Measurements from ENCODE around the gene ST3GAL2. TPM values are rescaled to one million over a fixed set of nuclear protein-coding genes. Genes with fewer than 3 reads are reported as not detected.
"Not testable (repeated sequence)": the region's sequence is repeated elsewhere in the genome, so short reads cannot be mapped to it uniquely, and the experiment has no call there.

Gene ST3GAL2
- total and polyA plus RNA-seq, 2 donors from 2014 or later, result 10.6 to 28.6 TPM

- intact Hi-C loops (cut with DNase I), result no loop called here
- FAIRE-seq, result no peak
Measured at GRCh38 chr16:70454222-70455034, 15.5 kb upstream of the ST3GAL2 start, which contains the start of gene FCSK. TSS of gene FCSK (plus strand) at chr16:70454595. CDS start at chr16:70463191, 8,596 bp downstream.

GRCh38 chr16:70453892-70454221 lies 15.0 kb upstream of the ST3GAL2 start:
- intact Hi-C loops (cut with DNase I), result no loop called here
- FAIRE-seq, result no peak
- H3K27ac ChIP-seq (ENCODE audit: low read depth in 2 of 2, low read length in 2 of 2), result peak overlapping the region in 1 of 2 donors; percentile 99
- H3K4me1 ChIP-seq (ENCODE audit: control insufficient read depth in 2 of 3, insufficient read depth in 2 of 3, low read depth in 1 of 3, low read length in 3 of 3), result peaks cover 0 to 11% (median 5%) of the 10 kb centered on the region in 3 donors
- no peak for TF ChIP-seq CTCF (IDR thresholded peaks at IDR 0.05; ENCODE audit: borderline replicate concordance, extremely low read depth, insufficient read depth)
- DNase-seq, result peak in 1 of 5 donors; percentile 65
- H3K4me3 ChIP-seq (ENCODE audit: low read length in 3 of 3), result peak overlapping the region; percentile 67 to 89 (median 82)
- no peaks in the 10 kb centered on the region for H3K36me3 ChIP-seq (ENCODE audit: control insufficient read depth in 2 of 3, insufficient read depth in 3 of 3, low read length in 3 of 3)
- H3K27me3 ChIP-seq (ENCODE audit: control insufficient read depth, insufficient read depth, low read length), result no peaks in the 10 kb centered on the region
- H3K9ac ChIP-seq (ENCODE audit: low read length in 3 of 3), result peak overlapping the region; percentile 4 to 77 (median 73)
- no peaks in the 10 kb centered on the region for H3K9me3 ChIP-seq (ENCODE audit: control insufficient read depth in 2 of 3, insufficient read depth in 1 of 3, low read length in 3 of 3)

More at GRCh38 chr16:70454222-70455034, 15.5 kb upstream of the ST3GAL2 start, which contains the start of gene FCSK:
- DNase-seq, result peak; percentile 79 to 90 (median 89)
- Histone ChIP-seq H3K36me3 (ENCODE audit: control insufficient read depth in 2 of 3, insufficient read depth in 3 of 3, low read length in 3 of 3) (no peaks in the 10 kb centered on the region), H3K4me1 (ENCODE audit: control insufficient read depth in 2 of 3, insufficient read depth in 2 of 3, low read depth in 1 of 3, low read length in 3 of 3) (peaks cover 0 to 11% (median 5%) of the 10 kb centered on the region in 3 donors), H3K27me3 (ENCODE audit: control insufficient read depth, insufficient read depth, low read length) (no peaks in the 10 kb centered on the region), H3K9me3 (ENCODE audit: control insufficient read depth in 2 of 3, insufficient read depth in 1 of 3, low read length in 3 of 3) (no peaks in the 10 kb centered on the region), H3K27ac (ENCODE audit: low read depth in 2 of 2, low read length in 2 of 2) (peak within 1 kb of the TSS; percentile 95 to 99), H3K9ac (ENCODE audit: low read length in 3 of 3) (peak within 1 kb of the TSS; percentile 30 to 77 (median 73)), H3K4me3 (ENCODE audit: low read length in 3 of 3) (peak within 1 kb of the TSS; percentile 82 to 89 (median 89))
- no peak for TF ChIP-seq CTCF (IDR thresholded peaks at IDR 0.05; ENCODE audit: borderline replicate concordance, extremely low read depth, insufficient read depth)

- no peak overlapping the region for H3K27ac ChIP-seq (ENCODE audit: low read depth in 2 of 2, low read length in 2 of 2)
- no peaks in the 10 kb centered on the region for H3K9me3 ChIP-seq (ENCODE audit: control insufficient read depth in 2 of 3, insufficient read depth in 1 of 3, low read length in 3 of 3)
- intact Hi-C loops (cut with DNase I), result no loop called here
- peak overlapping the region; percentile 67 to 89 (median 82) for H3K4me3 ChIP-seq (ENCODE audit: low read length in 3 of 3)
- peak overlapping the region; percentile 4 to 77 (median 73) for H3K9ac ChIP-seq (ENCODE audit: low read length in 3 of 3)
- H3K4me1 ChIP-seq (ENCODE audit: control insufficient read depth in 2 of 3, insufficient read depth in 2 of 3, low read depth in 1 of 3, low read length in 3 of 3), result peaks cover 0 to 11% (median 5%) of the 10 kb centered on the region in 3 donors
- FAIRE-seq (no peak), DNase-seq (no peak)
- TF ChIP-seq CTCF (IDR thresholded peaks at IDR 0.05; ENCODE audit: borderline replicate concordance, extremely low read depth, insufficient read depth), result no peak
- H3K36me3 ChIP-seq (ENCODE audit: control insufficient read depth in 2 of 3, insufficient read depth in 3 of 3, low read length in 3 of 3), result no peaks in the 10 kb centered on the region
- no peaks in the 10 kb centered on the region for H3K27me3 ChIP-seq (ENCODE audit: control insufficient read depth, insufficient read depth, low read length)
Measured at GRCh38 chr16:70453117-70453891, 14.4 kb upstream of the ST3GAL2 start.

- H3K4me1 ChIP-seq (ENCODE audit: control insufficient read depth in 2 of 3, insufficient read depth in 2 of 3, low read depth in 1 of 3, low read length in 3 of 3); H3K27me3 ChIP-seq (ENCODE audit: control insufficient read depth, insufficient read depth, low read length); H3K36me3 ChIP-seq (ENCODE audit: control insufficient read depth in 2 of 3, insufficient read depth in 3 of 3, low read length in 3 of 3); H3K4me3 ChIP-seq (ENCODE audit: low read length in 3 of 3); DNase-seq; H3K9ac ChIP-seq (ENCODE audit: low read length in 3 of 3); FAIRE-seq; intact Hi-C loops (cut with DNase I); H3K27ac ChIP-seq (ENCODE audit: low read depth in 2 of 2, low read length in 2 of 2); H3K9me3 ChIP-seq (ENCODE audit: control insufficient read depth in 2 of 3, insufficient read depth in 1 of 3, low read length in 3 of 3): not testable (repeated sequence)
Measured at GRCh38 chr16:70451004-70451340, 12.1 kb upstream of the ST3GAL2 start.

- H3K36me3 ChIP-seq (ENCODE audit: control insufficient read depth in 2 of 3, insufficient read depth in 3 of 3, low read length in 3 of 3); H3K27me3 ChIP-seq (ENCODE audit: control insufficient read depth, insufficient read depth, low read length); H3K4me3 ChIP-seq (ENCODE audit: low read length in 3 of 3); H3K9me3 ChIP-seq (ENCODE audit: control insufficient read depth in 2 of 3, insufficient read depth in 1 of 3, low read length in 3 of 3); intact Hi-C loops (cut with DNase I); FAIRE-seq; DNase-seq; H3K4me1 ChIP-seq (ENCODE audit: control insufficient read depth in 2 of 3, insufficient read depth in 2 of 3, low read depth in 1 of 3, low read length in 3 of 3); H3K9ac ChIP-seq (ENCODE audit: low read length in 3 of 3); H3K27ac ChIP-seq (ENCODE audit: low read depth in 2 of 2, low read length in 2 of 2): not testable (repeated sequence)
Measured at GRCh38 chr16:70450142-70451003, 11.5 kb upstream of the ST3GAL2 start.
